Measurements from ENCODE around the gene ARMH4.

ARMH4 gene

DNA sequence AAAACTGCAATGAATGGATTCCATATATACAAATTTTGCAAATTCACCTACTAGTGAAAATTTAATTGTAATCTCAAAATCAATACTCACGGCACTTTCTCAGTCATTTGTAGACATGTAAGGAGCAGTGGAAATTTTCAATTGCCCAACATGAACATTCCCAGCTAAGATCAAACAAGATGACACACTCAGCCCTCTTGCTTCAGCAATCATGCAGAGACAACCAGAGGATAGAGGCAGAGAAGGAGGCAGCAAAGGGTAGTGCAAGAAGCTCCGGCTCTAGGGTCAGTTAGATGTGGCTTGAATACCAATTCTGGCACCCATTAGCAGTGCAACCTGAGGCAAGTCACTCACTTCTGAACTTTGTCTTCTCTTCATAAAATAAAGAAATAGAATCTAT is 194.6 kb downstream of the ARMH4 start:
- no peak for DNase-seq
